ENCODE measurements around the gene AADAC. TPM values are rescaled to one million over a fixed set of nuclear protein-coding genes. Genes with fewer than 3 reads are reported as not detected.
"Not testable (repeated sequence)": the region's sequence is repeated elsewhere in the genome, so short reads cannot be mapped to it uniquely, and the experiment has no call there.

The AADAC gene
- total RNA-seq, 4 donors from 2014 or later: 9.9 to 239 (median 67.4) TPM

DNA sequence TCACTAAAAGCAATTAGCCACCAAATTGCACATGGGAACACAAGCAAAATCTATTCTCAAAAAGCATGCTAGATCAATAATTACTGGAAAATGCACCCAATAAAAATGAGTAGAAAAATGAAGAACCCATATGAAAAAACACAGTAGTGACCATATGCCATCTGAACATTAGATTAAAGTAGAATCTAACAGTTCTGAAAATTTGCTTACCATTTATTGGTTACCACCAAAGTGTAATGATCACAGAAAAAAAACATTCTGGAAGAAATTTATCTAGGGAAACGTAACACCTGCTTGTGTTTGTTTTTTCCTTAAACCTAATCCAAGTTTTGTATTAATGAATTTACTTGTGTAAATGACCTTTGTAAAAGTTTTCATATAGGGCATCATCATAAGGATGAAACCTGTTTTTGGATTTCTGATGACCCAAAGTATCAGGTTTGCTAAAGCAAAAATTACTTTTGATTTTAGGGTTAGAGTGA is 37.6 kb upstream of the AADAC start:
- DNase-seq: no peak
- no peaks in the 10 kb centered on the region for H3K9me3 ChIP-seq
- H3K4me3 ChIP-seq: no peak overlapping the region
- no peaks in the 10 kb centered on the region for H3K36me3 ChIP-seq
- H3K27ac ChIP-seq: no peak overlapping the region
- no peak for TF ChIP-seq POLR2A (IDR thresholded peaks at IDR 0.05)
- TF ChIP-seq CTCF (IDR thresholded peaks at IDR 0.05): no peak
- H3K4me1 ChIP-seq: no peaks in the 10 kb centered on the region
- H3K27me3 ChIP-seq: no peaks in the 10 kb centered on the region

DNA sequence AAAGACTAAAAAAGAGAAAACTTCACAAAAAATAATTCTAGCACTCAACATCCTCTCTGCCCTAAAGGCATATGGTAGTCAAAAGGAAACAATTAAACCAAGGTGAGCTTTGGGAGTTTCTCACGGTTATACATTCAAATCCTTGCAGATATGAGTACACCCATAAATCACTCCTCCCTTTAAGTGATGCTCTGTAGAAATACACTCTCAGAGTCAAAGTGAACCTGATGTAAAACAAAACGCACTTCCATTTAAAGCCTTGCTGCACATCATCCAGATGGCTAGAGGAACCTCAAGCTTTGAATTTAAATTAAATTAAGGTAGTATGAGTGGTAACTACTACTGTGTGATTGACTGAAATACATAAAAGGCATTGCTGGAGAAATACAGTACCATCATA is 36.0 kb upstream of the AADAC start:
- Histone ChIP-seq H3K4me3 (no peak overlapping the region), H3K9me3 (no peaks in the 10 kb centered on the region), H3K36me3 (no peaks in the 10 kb centered on the region), H3K27me3 (no peaks in the 10 kb centered on the region), H3K4me1 (no peaks in the 10 kb centered on the region), H3K27ac (no peak overlapping the region)
- TF ChIP-seq CTCF (IDR thresholded peaks at IDR 0.05) (no peak), POLR2A (IDR thresholded peaks at IDR 0.05) (no peak)
- no peak for DNase-seq

DNA sequence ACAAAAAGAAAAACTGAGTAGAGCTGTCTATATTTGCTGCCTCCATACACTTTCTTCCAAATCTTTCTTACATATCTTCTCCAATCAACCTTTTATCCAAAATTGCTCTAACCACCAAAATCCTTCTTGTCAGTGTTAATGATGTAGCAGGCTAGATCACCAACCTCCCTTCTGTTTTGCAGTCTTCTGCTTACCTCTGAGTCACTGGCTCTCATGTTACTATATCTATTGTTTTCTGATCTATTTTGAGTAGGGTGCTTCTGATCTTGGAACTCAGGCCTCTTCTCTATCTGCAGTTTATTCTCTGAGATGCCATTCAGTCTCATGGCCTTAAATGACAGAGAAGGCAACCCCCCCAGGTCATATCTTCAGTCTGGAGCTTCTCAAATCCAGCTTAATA is 26.3 kb upstream of the AADAC start:
- no peaks in the 10 kb centered on the region for H3K9me3 ChIP-seq
- no peak overlapping the region for H3K27ac ChIP-seq
- no peak overlapping the region for H3K4me3 ChIP-seq
- TF ChIP-seq CTCF (IDR thresholded peaks at IDR 0.05) (no peak), POLR2A (IDR thresholded peaks at IDR 0.05) (no peak)
- DNase-seq: no peak
- H3K27me3 ChIP-seq: no peaks in the 10 kb centered on the region
- H3K4me1 ChIP-seq: no peaks in the 10 kb centered on the region
- H3K36me3 ChIP-seq: no peaks in the 10 kb centered on the region

DNA sequence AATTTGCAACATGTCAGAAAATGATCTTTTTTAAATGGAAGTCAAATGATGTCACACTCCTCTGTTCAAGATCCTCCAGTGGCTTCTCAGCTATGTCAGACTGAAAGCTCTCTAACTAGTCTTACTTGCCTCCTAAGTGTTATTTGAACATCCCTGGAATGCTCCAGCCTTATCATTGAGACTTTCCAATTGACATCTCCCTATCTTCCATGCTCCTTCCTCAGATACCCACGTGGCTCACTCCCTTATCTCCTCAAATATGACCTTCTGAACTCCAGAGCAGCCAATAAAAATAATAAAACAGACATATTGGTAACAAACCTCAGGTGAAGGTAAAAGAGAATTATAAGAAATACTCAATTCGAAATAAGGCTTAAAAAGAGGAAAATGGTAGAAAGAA is 25.5 kb upstream of the AADAC start:
- no peak for DNase-seq
- H3K4me1 ChIP-seq: no peaks in the 10 kb centered on the region
- H3K27me3 ChIP-seq: no peaks in the 10 kb centered on the region

DNA sequence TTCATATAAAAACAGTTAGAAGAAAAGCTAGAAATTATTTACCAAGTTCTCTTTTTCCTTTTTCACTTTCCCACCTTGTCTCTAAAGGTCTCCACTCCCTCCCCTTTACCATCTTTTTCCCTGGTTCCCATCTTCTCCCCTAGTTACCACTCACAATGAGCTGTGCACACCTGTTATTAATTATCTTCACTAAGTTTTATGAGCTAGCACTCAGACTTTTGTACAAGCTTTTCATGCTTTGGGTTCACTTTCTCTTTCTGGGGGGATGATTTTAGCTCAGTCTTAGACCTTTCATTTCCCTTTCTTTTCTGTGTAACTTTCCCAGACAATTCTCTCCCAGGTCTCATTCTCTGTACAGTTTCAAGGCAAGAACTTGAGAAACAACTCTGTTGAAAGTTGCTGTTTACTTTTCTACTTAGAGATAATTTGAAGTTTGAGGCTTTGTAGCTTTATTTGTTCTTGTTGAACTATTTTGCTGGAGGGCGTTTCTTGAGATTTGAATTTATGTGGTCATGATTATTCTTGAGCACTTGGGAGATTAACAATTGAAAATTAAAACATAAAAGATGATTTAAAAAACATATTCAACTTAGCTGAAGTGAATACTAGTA is 24.0 kb upstream of the AADAC start:
- TF ChIP-seq POLR2A (IDR thresholded peaks at IDR 0.05): no peak
- TF ChIP-seq CTCF (IDR thresholded peaks at IDR 0.05): no peak
- no peak for DNase-seq
- no peak overlapping the region for H3K27ac ChIP-seq
- no peaks in the 10 kb centered on the region for H3K9me3 ChIP-seq
- no peaks in the 10 kb centered on the region for H3K36me3 ChIP-seq
- no peak overlapping the region for H3K4me3 ChIP-seq
- no peaks in the 10 kb centered on the region for H3K27me3 ChIP-seq
- H3K4me1 ChIP-seq: no peaks in the 10 kb centered on the region

More for the DNA sequence above, 25.5 kb upstream of the AADAC start:
- no peaks in the 10 kb centered on the region for H3K36me3 ChIP-seq
- no peaks in the 10 kb centered on the region for H3K9me3 ChIP-seq
- no peak overlapping the region for H3K27ac ChIP-seq
- no peak for TF ChIP-seq POLR2A (IDR thresholded peaks at IDR 0.05)
- TF ChIP-seq CTCF (IDR thresholded peaks at IDR 0.05): no peak
- H3K4me3 ChIP-seq: no peak overlapping the region

- not testable (repeated sequence) for H3K36me3 ChIP-seq, H3K4me3 ChIP-seq, DNase-seq, H3K27ac ChIP-seq, H3K4me1 ChIP-seq, H3K9me3 ChIP-seq, H3K27me3 ChIP-seq
These were observed 23.2 kb upstream of the AADAC start for GRCh38 chr3:151790763-151791162.

All from Peyer's patch (tissue), 4 donors.